NB4 (cell line): ENCODE measurements around the gene AP1G2.

Source experiments
- DNase-seq: peaks from one replicate; pipeline ENCODE4 v3.0.0; 2010; ENCODE audit warnings: low read depth
- H3K4me3 ChIP-seq: one replicate; pipeline ENCODE4 v1.5.1; 2011; ENCODE audit warnings: mild to moderate bottlenecking, low read depth, low read length, moderate library complexity
- MYC ChIP-seq: IDR thresholded peaks from 2 replicates; pipeline ENCODE4 v1.6.1; 2011; ENCODE audit warnings: low read depth, low read length
- POLR2A ChIP-seq: IDR thresholded peaks from 2 replicates; pipeline ENCODE4 v1.6.1; 2011; ENCODE audit warnings: mild to moderate bottlenecking; ENCODE audit not compliant: insufficient read length; ENCODE audit errors: extremely low read depth
- TF ChIP-seq, protein P1 (sequence below): IDR thresholded peaks from 2 replicates; pipeline ENCODE4 v1.6.1; 2011; ENCODE audit warnings: low read depth, low read length
- TF ChIP-seq, protein P2 (sequence below): IDR thresholded peaks from one replicate; pipeline ENCODE4 v1.5.1; 2012; ENCODE audit warnings: low read depth, low read length

AP1G2 gene

DNA sequence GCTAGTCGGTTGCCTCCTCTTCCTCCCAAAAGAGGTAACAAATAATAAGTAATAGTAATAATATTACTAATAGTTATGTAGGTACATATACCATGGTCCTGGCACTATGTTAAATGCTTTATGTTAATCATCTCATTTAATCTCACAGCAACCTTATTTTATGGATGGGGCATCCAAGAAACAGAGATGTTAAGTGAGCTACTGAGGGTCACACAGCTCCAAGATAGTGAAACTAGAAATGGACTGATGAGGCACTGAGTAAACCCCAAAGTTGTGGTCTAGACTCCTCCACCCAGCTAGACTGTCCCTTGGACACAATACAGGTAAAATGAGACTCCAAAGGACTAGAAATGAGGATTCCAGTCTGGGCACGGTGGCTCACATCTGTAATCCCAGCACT, 31.1 kb downstream of the AP1G2 start:
- no peak for DNase-seq
- TF ChIP-seq, protein P1, sequence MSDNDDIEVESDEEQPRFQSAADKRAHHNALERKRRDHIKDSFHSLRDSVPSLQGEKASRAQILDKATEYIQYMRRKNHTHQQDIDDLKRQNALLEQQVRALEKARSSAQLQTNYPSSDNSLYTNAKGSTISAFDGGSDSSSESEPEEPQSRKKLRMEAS: no peak
- TF ChIP-seq POLR2A: no peak
- no peak for TF ChIP-seq MYC
- TF ChIP-seq, protein P2, sequence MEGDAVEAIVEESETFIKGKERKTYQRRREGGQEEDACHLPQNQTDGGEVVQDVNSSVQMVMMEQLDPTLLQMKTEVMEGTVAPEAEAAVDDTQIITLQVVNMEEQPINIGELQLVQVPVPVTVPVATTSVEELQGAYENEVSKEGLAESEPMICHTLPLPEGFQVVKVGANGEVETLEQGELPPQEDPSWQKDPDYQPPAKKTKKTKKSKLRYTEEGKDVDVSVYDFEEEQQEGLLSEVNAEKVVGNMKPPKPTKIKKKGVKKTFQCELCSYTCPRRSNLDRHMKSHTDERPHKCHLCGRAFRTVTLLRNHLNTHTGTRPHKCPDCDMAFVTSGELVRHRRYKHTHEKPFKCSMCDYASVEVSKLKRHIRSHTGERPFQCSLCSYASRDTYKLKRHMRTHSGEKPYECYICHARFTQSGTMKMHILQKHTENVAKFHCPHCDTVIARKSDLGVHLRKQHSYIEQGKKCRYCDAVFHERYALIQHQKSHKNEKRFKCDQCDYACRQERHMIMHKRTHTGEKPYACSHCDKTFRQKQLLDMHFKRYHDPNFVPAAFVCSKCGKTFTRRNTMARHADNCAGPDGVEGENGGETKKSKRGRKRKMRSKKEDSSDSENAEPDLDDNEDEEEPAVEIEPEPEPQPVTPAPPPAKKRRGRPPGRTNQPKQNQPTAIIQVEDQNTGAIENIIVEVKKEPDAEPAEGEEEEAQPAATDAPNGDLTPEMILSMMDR: no peak
- H3K4me3 ChIP-seq: no peak overlapping the region

- TF ChIP-seq, protein P1: no peak
- no peak for TF ChIP-seq POLR2A
- DNase-seq: no peak
Measured at GRCh38 chr14:23535943-23536342, 31.6 kb downstream of the AP1G2 start.

DNA sequence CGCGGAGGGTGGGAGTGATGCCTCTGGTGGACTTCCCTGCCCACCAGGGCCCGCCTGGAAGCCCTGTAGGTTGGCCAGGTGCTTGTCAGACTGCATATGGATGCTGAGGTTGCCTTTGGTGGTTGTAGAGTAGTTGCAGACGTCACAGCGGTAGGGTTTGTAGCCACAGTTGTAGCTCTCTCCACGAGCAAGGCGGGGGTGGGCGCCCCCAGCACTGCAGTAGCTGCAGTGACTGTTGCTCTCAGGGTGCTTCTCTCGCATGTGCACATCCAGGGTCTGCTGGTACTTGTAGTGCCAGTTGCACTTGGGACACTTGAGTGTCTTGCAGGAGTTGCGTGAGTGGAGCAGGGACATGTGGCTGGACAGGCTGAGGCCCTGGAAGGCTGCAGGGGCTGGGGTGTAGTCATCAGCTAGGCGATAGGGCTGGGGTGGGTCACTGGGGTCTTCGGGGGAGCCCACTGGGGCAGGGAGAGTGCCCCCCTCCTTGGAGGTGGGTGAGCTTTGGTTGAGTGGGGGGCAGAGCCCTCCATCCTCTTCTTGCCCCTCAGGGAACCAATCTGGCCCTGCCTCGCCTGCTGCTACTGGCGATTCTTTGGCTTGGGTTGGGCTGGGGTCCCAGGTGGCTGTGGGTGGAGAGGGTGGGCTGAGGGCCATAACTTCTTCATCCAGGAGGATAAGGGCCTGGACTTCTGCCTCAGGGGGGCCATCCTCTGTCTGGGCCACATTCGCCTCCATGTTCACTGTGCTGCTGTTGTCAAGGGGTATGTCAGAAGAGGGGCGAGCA, 33.7 kb downstream of the AP1G2 start:
- no peak for DNase-seq
- TF ChIP-seq, protein P2: no peak
- TF ChIP-seq MYC (no peak), POLR2A (no peak)
- TF ChIP-seq, protein P1: no peak
- no peak overlapping the region for H3K4me3 ChIP-seq

More at GRCh38 chr14:23535943-23536342, 31.6 kb downstream of the AP1G2 start:
- no peak overlapping the region for H3K4me3 ChIP-seq

DNA sequence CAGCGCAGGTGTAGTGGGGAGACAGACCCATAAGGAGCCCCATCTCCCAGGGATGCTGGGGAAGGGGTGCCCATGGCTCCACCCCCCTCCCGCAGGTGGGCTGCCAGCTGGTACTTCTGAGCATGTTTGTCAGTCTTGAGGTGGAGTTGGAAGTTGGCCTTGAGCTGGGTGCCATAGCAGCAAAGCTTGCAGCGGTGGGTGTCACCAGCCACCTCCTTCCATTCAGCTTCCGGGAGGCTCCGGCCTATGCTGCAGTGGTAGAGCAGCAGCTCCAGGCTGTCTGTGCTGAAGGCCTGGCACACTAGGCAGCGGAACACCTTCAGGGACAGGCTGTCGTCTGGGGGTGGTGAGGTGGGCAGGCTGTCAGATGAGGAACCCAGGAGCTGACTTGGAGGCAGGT, 34.9 kb downstream of the AP1G2 start:
- TF ChIP-seq, protein P2: no peak
- no peak for TF ChIP-seq POLR2A
- TF ChIP-seq, protein P1: no peak
- TF ChIP-seq MYC: no peak
- no peak for DNase-seq
- no peak overlapping the region for H3K4me3 ChIP-seq

DNA sequence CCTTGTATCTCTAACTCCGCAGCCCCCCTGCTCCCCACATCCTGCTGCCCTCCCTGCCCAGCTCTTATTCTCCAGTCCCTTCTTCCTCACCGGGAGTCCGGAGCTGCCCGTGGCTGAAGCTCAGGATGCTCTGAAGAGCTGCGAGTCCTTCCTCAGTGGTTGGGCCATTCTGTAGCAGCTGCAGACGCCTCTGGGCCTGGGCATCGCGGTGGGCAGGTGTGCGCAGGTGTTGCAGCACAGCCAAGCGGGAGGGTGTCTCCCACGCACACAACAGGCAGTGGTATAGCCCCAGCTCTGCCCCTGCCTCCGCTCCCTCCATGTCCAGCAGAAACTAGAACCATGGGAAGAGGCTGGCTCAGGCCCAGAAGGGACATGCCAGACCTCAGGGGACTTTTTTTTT, 36.2 kb downstream of the AP1G2 start:
- no peak for DNase-seq
- H3K4me3 ChIP-seq: no peak overlapping the region
- TF ChIP-seq, protein P1: no peak
- TF ChIP-seq, protein P2: no peak
- TF ChIP-seq MYC (no peak), POLR2A (no peak)

DNA sequence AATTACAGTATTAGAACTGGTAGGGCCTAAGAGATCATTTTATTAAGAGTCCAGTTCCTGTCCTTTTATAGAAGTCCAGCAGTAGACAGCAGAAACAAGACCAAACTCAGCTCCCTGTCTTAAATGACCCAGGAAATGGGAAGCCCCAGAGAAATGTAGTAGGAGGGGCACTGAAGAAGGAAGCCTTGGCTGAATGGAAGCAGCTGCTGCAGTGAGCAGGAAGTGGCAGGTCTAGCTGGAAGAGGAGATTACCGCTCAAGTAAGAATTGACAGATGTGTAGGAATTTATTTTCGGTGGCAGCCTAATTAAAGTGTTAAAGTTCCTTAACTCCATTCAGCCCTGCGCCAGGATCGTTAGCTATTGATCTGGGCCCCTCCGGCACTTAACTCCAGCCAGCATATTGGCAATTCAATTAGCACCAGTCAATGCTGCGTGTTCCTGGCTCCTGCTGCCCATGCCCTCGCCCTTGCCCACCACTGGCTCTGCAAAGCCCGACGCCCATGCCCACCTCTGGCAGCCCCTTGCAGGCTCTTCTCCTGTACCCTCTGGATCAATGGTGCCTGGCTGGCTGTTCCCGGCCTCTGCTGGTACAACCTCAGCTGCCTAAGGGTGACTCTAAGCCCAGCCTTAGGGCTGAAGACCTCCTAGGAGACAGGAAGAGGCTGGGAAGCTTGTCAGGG, 37.1 kb downstream of the AP1G2 start:
- H3K4me3 ChIP-seq: no peak overlapping the region
- TF ChIP-seq MYC: no peak
- TF ChIP-seq, protein P2: no peak
- no peak for TF ChIP-seq POLR2A
- TF ChIP-seq, protein P1: no peak
- no peak for DNase-seq
